Measurements from ENCODE around the gene TENM4. TPM values are rescaled to one million over a fixed set of nuclear protein-coding genes. Genes with fewer than 3 reads are reported as not detected.

Gene TENM4
- total and polyA plus RNA-seq, 4 donors = 0.02 to 0.33 (median 0.14) TPM

DNA sequence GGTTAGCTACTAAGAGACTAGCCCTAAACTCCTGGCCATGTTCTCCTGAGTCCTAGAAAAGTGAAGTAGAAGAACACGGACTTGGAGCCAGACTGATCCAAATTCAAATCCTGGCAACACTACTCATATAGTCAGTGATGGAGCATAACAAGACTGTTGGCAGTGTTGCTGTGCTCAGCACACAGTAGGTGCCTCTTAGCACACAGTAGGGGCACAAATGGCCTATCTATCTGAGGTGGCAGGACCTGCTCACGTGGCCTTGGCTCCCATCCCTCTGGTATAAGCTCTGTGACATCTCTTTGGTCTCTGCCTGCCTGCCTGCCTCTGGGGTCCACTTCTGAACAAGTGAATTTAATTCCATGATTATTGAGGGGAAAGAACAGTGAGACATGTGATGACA is 15.4 kb downstream of the TENM4 start:
- H3K9me3 ChIP-seq (ENCODE audit: control insufficient read depth in 4 of 4, low read length in 3 of 4) = no peaks in the 10 kb centered on the region
- no peaks in the 10 kb centered on the region for H3K4me1 ChIP-seq (ENCODE audit: control insufficient read depth in 4 of 4, insufficient read depth in 4 of 4, low read length in 3 of 4)
- H3K27me3 ChIP-seq (ENCODE audit: control insufficient read depth in 4 of 4, insufficient read depth in 4 of 4, low read length in 3 of 4) = peaks cover 0 to 4% (median 0%) of the 10 kb centered on the region in 4 donors
- no peaks in the 10 kb centered on the region for H3K36me3 ChIP-seq (ENCODE audit: control insufficient read depth in 4 of 4, insufficient read depth in 3 of 4, low read depth in 1 of 4, low read length in 3 of 4)
- no peak overlapping the region for H3K27ac ChIP-seq (ENCODE audit: low read depth in 1 of 2, low read length in 2 of 2)
- TF ChIP-seq HNF4G (IDR thresholded peaks at IDR 0.05) (no peak), SP1 (IDR thresholded peaks at IDR 0.05) (no peak), RXRA (IDR thresholded peaks at IDR 0.05) (no peak), TAF1 (conservative IDR thresholded peaks at IDR 0.05) (no peak), FOXA1 (IDR thresholded peaks at IDR 0.05) (no peak), JUND (IDR thresholded peaks at IDR 0.05) (no peak), RAD21 (IDR thresholded peaks at IDR 0.05) (no peak), FOXA2 (IDR thresholded peaks at IDR 0.05) (no peak), YY1 (IDR thresholded peaks at IDR 0.05) (no peak), NR2F2 (IDR thresholded peaks at IDR 0.05) (no peak)
- TF ChIP-seq, protein P1, sequence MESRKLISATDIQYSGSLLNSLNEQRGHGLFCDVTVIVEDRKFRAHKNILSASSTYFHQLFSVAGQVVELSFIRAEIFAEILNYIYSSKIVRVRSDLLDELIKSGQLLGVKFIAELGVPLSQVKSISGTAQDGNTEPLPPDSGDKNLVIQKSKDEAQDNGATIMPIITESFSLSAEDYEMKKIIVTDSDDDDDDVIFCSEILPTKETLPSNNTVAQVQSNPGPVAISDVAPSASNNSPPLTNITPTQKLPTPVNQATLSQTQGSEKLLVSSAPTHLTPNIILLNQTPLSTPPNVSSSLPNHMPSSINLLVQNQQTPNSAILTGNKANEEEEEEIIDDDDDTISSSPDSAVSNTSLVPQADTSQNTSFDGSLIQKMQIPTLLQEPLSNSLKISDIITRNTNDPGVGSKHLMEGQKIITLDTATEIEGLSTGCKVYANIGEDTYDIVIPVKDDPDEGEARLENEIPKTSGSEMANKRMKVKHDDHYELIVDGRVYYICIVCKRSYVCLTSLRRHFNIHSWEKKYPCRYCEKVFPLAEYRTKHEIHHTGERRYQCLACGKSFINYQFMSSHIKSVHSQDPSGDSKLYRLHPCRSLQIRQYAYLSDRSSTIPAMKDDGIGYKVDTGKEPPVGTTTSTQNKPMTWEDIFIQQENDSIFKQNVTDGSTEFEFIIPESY (IDR thresholded peaks at IDR 0.05) = no peak
- TF ChIP-seq, protein P2, sequence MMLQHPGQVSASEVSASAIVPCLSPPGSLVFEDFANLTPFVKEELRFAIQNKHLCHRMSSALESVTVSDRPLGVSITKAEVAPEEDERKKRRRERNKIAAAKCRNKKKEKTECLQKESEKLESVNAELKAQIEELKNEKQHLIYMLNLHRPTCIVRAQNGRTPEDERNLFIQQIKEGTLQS (IDR thresholded peaks at IDR 0.05) = no peak
- TF ChIP-seq, protein P3, sequence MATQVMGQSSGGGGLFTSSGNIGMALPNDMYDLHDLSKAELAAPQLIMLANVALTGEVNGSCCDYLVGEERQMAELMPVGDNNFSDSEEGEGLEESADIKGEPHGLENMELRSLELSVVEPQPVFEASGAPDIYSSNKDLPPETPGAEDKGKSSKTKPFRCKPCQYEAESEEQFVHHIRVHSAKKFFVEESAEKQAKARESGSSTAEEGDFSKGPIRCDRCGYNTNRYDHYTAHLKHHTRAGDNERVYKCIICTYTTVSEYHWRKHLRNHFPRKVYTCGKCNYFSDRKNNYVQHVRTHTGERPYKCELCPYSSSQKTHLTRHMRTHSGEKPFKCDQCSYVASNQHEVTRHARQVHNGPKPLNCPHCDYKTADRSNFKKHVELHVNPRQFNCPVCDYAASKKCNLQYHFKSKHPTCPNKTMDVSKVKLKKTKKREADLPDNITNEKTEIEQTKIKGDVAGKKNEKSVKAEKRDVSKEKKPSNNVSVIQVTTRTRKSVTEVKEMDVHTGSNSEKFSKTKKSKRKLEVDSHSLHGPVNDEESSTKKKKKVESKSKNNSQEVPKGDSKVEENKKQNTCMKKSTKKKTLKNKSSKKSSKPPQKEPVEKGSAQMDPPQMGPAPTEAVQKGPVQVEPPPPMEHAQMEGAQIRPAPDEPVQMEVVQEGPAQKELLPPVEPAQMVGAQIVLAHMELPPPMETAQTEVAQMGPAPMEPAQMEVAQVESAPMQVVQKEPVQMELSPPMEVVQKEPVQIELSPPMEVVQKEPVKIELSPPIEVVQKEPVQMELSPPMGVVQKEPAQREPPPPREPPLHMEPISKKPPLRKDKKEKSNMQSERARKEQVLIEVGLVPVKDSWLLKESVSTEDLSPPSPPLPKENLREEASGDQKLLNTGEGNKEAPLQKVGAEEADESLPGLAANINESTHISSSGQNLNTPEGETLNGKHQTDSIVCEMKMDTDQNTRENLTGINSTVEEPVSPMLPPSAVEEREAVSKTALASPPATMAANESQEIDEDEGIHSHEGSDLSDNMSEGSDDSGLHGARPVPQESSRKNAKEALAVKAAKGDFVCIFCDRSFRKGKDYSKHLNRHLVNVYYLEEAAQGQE (IDR thresholded peaks at IDR 0.05) = no peak
- TF ChIP-seq, protein P4, sequence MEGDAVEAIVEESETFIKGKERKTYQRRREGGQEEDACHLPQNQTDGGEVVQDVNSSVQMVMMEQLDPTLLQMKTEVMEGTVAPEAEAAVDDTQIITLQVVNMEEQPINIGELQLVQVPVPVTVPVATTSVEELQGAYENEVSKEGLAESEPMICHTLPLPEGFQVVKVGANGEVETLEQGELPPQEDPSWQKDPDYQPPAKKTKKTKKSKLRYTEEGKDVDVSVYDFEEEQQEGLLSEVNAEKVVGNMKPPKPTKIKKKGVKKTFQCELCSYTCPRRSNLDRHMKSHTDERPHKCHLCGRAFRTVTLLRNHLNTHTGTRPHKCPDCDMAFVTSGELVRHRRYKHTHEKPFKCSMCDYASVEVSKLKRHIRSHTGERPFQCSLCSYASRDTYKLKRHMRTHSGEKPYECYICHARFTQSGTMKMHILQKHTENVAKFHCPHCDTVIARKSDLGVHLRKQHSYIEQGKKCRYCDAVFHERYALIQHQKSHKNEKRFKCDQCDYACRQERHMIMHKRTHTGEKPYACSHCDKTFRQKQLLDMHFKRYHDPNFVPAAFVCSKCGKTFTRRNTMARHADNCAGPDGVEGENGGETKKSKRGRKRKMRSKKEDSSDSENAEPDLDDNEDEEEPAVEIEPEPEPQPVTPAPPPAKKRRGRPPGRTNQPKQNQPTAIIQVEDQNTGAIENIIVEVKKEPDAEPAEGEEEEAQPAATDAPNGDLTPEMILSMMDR (IDR thresholded peaks at IDR 0.05; ENCODE audit: low read depth, low read length, missing input control) = no peak
- DNase-seq (ENCODE audit: low spot score) = no peak
- 80% methylated on average over 2 of the region's 2 CpGs for WGBS
- no peak overlapping the region for H3K4me3 ChIP-seq (ENCODE audit: low read depth in 1 of 3, low read length in 3 of 3)
- H3K9ac ChIP-seq (ENCODE audit: low read depth in 1 of 2, low read length in 2 of 2) = no peak overlapping the region

DNA sequence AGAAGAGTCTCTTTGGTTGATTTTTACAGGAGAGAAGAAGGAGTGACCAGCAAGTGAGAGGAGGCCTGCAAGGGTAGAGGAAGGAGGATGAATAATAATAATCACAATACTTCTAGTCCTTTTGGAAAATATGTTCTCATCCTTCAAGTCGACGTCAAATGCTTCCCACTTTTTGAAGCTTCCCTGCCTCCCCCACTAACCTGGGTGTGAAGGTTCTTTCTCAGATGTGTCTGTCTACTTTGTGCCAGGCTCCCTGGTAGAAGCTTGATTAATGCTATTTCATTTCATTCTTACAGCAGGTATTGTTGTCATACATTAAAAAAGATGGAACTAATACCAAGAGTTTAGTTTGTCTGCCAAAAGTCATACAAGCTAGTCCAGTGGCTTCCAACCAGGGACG is 17.1 kb downstream of the TENM4 start:
- H3K27me3 ChIP-seq (ENCODE audit: control insufficient read depth in 4 of 4, insufficient read depth in 4 of 4, low read length in 3 of 4) = peaks cover 0 to 4% (median 0%) of the 10 kb centered on the region in 4 donors
- no peaks in the 10 kb centered on the region for H3K9me3 ChIP-seq (ENCODE audit: control insufficient read depth in 4 of 4, low read length in 3 of 4)
- H3K4me3 ChIP-seq (ENCODE audit: low read depth in 1 of 3, low read length in 3 of 3) = no peak overlapping the region
- H3K4me1 ChIP-seq (ENCODE audit: control insufficient read depth in 4 of 4, insufficient read depth in 4 of 4, low read length in 3 of 4) = no peaks in the 10 kb centered on the region
- H3K36me3 ChIP-seq (ENCODE audit: control insufficient read depth in 4 of 4, insufficient read depth in 3 of 4, low read depth in 1 of 4, low read length in 3 of 4) = no peaks in the 10 kb centered on the region
- H3K27ac ChIP-seq (ENCODE audit: low read depth in 1 of 2, low read length in 2 of 2) = no peak overlapping the region
- no peak for DNase-seq (ENCODE audit: low spot score)
- no peak overlapping the region for H3K9ac ChIP-seq (ENCODE audit: low read depth in 1 of 2, low read length in 2 of 2)
- WGBS = 73% methylated on average over 3 of the region's 3 CpGs
- TF ChIP-seq YY1 (IDR thresholded peaks at IDR 0.05) = no peak
- no peak for TF ChIP-seq SP1 (IDR thresholded peaks at IDR 0.05)
- no peak for TF ChIP-seq RAD21 (IDR thresholded peaks at IDR 0.05)
- TF ChIP-seq HNF4G (IDR thresholded peaks at IDR 0.05) = no peak
- TF ChIP-seq RXRA (IDR thresholded peaks at IDR 0.05) = no peak
- no peak for TF ChIP-seq JUND (IDR thresholded peaks at IDR 0.05)
- no peak for TF ChIP-seq HNF4A (conservative IDR thresholded peaks at IDR 0.05)
- TF ChIP-seq, protein P5, sequence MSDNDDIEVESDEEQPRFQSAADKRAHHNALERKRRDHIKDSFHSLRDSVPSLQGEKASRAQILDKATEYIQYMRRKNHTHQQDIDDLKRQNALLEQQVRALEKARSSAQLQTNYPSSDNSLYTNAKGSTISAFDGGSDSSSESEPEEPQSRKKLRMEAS (IDR thresholded peaks at IDR 0.05) = no peak
- TF ChIP-seq EGR1 (IDR thresholded peaks at IDR 0.05; ENCODE audit: low read depth in 2 of 2) = no peak
- TF ChIP-seq FOXA2 (IDR thresholded peaks at IDR 0.05) = no peak
- no peak for TF ChIP-seq TAF1 (conservative IDR thresholded peaks at IDR 0.05)
- TF ChIP-seq, protein P1 (IDR thresholded peaks at IDR 0.05) = no peak
- no peak for TF ChIP-seq FOXA1 (IDR thresholded peaks at IDR 0.05)
- TF ChIP-seq, protein P2 (IDR thresholded peaks at IDR 0.05) = no peak
- TF ChIP-seq, protein P4 (IDR thresholded peaks at IDR 0.05; ENCODE audit: low read depth, low read length, missing input control) = no peak
